GM23248 (cell line): ENCODE measurements around the gene SDC3.

Experiments used
- EZH2 ChIP-seq: fragments of 200-600 bp; sonication (generic); IDR thresholded peaks from 2 replicates; pipeline ENCODE4 v1.6.1; 2018; ENCODE audit warnings: antibody characterized with exemption, mild to moderate bottlenecking; ENCODE audit not compliant: insufficient read depth, poor library complexity, severe bottlenecking
- EZH2phosphoT487 ChIP-seq: fragments of 200-600 bp; sonication (generic); IDR thresholded peaks from 2 replicates; pipeline ENCODE4 v1.6.1; 2018; ENCODE audit warnings: antibody characterized with exemption, moderate library complexity, mild to moderate bottlenecking, low read depth; ENCODE audit not compliant: insufficient read depth

DNA sequence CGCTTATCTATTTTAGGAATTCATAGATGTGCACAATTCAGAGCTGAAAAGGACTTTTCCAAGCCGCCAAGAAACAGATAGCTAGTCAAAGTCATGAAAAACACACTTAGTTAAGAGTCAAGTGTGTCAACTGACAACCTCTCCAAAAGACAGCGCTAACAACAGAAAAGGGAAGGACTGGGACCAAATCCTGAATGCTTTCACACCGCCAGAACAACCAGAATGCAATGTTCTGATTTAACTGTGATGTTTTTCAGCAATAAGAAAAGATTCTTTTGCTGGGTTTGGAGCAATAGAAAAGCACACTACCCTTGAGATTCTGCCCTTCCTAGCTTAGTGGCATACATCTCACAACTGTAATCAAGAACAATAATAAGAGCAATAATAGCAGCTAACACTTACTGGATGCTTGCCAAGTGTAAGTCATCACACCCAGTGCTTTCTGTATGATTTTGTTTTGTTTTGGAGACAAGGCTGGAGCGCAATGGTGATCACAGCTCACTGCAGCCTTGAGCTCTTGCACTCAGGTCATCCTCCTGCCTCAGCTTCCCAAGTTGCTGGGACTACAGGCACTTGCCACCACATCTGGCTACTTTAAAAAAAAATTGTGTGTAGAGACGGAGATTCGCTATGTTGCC, 33.9 kb upstream of the SDC3 start:
- no peak for TF ChIP-seq EZH2
- TF ChIP-seq EZH2phosphoT487: no peak
